A673 (cell line): ENCODE measurements around the gene INHA. TPM values are rescaled to one million over a fixed set of nuclear protein-coding genes. Genes with fewer than 3 reads are reported as not detected.

Experiments
- BruUV-seq: library from RNA; stranded (reverse); fragments of 400-500 nt; replicated peaks from 2 replicates; lab custom pipeline; 2021; lab: Mats Ljungman, UMichigan
- CTCF ChIA-PET: fragments of 300-600 bp; sonication (Branson Sonifier 250); formaldehyde crosslinking; loops from one replicate; lab custom pipeline; 2022; ENCODE audit warnings: antibody characterized with exemption; lab: Charles Lee
- POLR2A ChIA-PET: fragments of 300-600 bp; sonication (Branson Sonifier 250); formaldehyde crosslinking; loops from one replicate; lab custom pipeline; 2022; ENCODE audit warnings: antibody characterized with exemption; ENCODE audit not compliant: low non-redundant PET; lab: Charles Lee
- DNase-seq: peaks from one replicate; pipeline ENCODE4 v3.0.0-alpha.2; 2015; ENCODE audit warnings: low spot score
- H3K27ac ChIP-seq: fragments of 200-600 bp; sonication (generic); 2 replicates; pipeline ENCODE4 v1.5.1; 2016; ENCODE audit warnings: mixed run types, low read depth, mild to moderate bottlenecking, mixed read lengths, antibody characterized with exemption, low read length; ENCODE audit not compliant: poor library complexity, severe bottlenecking
- H3K27me3 ChIP-seq: fragments of 200-600 bp; sonication (generic); replicated peaks from 2 replicates; pipeline ENCODE4 v1.6.1; 2017; ENCODE audit warnings: mixed run types, low read depth, mild to moderate bottlenecking, mixed read lengths, antibody characterized with exemption, low read length; ENCODE audit not compliant: insufficient read depth, poor library complexity
- H3K36me3 ChIP-seq: fragments of 200-600 bp; sonication (generic); 2 replicates; pipeline ENCODE4 v1.6.1; 2016; ENCODE audit warnings: mixed run types, mild to moderate bottlenecking, mixed read lengths, antibody characterized with exemption, low read length; ENCODE audit not compliant: insufficient read depth, poor library complexity, severe bottlenecking
- H3K4me1 ChIP-seq: fragments of 200-600 bp; sonication (generic); 2 replicates; pipeline ENCODE4 v1.6.1; 2017; ENCODE audit warnings: mixed run types, mild to moderate bottlenecking, mixed read lengths, antibody characterized with exemption, low read length; ENCODE audit not compliant: insufficient read depth, poor library complexity, severe bottlenecking
- H3K4me3 ChIP-seq: fragments of 200-600 bp; sonication (generic); 2 replicates; pipeline ENCODE4 v1.5.1; 2016; ENCODE audit warnings: low read depth, mixed run types, mild to moderate bottlenecking, mixed read lengths, low read length; ENCODE audit not compliant: poor library complexity, severe bottlenecking
- H3K9me3 ChIP-seq: fragments of 200-600 bp; sonication (generic); 2 replicates; pipeline ENCODE4 v1.6.1; 2016; ENCODE audit warnings: mixed run types, low read depth, mild to moderate bottlenecking, mixed read lengths, antibody characterized with exemption, low read length; ENCODE audit not compliant: poor library complexity, severe bottlenecking
- EZH2 ChIP-seq: fragments of 200-600 bp; sonication (generic); IDR thresholded peaks from 2 replicates; pipeline ENCODE4 v1.6.1; 2017; ENCODE audit warnings: borderline replicate concordance, low read depth, mild to moderate bottlenecking, mixed read lengths, antibody characterized with exemption, low read length; ENCODE audit not compliant: poor library complexity, severe bottlenecking
- intact Hi-C: fragments of 100-400 bp; cut with micrococcal nuclease; formaldehyde crosslinking; loops from one replicate; pipeline ENCODE4 v1.10.0; 2022; ENCODE audit not compliant: unreplicated experiment
- total RNA-seq: library from RNA; stranded (reverse); gene quantifications from 2 replicates; pipeline ENCODE4 v1.2.3, GENCODE V29; 2021
- TF ChIP-seq, protein P1 (sequence below): fragments of 300-800, 200-600 bp; sonication (generic); conservative IDR thresholded peaks from 2 replicates; pipeline ENCODE4 v1.5.1; 2017; ENCODE audit warnings: low read depth, mild to moderate bottlenecking, antibody characterized with exemption, low read length, moderate library complexity, mixed read lengths

INHA gene
- total RNA-seq, 1 experiment from 2014 or later: not detected

GRCh38 chr2:219557791-219558785 lies 14.0 kb upstream of the INHA start:
- ChIA-PET CTCF (no interaction called here), POLR2A (no interaction called here)
- no TSS peak for BruUV-seq
- no peak for DNase-seq
- H3K4me1 ChIP-seq: no peaks in the 10 kb centered on the region
- no peak overlapping the region for H3K4me3 ChIP-seq
- no peak overlapping the region for H3K27ac ChIP-seq
- H3K9me3 ChIP-seq: no peaks in the 10 kb centered on the region
- no peak for TF ChIP-seq EZH2
- TF ChIP-seq, protein P1, sequence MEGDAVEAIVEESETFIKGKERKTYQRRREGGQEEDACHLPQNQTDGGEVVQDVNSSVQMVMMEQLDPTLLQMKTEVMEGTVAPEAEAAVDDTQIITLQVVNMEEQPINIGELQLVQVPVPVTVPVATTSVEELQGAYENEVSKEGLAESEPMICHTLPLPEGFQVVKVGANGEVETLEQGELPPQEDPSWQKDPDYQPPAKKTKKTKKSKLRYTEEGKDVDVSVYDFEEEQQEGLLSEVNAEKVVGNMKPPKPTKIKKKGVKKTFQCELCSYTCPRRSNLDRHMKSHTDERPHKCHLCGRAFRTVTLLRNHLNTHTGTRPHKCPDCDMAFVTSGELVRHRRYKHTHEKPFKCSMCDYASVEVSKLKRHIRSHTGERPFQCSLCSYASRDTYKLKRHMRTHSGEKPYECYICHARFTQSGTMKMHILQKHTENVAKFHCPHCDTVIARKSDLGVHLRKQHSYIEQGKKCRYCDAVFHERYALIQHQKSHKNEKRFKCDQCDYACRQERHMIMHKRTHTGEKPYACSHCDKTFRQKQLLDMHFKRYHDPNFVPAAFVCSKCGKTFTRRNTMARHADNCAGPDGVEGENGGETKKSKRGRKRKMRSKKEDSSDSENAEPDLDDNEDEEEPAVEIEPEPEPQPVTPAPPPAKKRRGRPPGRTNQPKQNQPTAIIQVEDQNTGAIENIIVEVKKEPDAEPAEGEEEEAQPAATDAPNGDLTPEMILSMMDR: no peak
- intact Hi-C loops: no loop called here
- no peaks in the 10 kb centered on the region for H3K27me3 ChIP-seq
- no peaks in the 10 kb centered on the region for H3K36me3 ChIP-seq

DNA sequence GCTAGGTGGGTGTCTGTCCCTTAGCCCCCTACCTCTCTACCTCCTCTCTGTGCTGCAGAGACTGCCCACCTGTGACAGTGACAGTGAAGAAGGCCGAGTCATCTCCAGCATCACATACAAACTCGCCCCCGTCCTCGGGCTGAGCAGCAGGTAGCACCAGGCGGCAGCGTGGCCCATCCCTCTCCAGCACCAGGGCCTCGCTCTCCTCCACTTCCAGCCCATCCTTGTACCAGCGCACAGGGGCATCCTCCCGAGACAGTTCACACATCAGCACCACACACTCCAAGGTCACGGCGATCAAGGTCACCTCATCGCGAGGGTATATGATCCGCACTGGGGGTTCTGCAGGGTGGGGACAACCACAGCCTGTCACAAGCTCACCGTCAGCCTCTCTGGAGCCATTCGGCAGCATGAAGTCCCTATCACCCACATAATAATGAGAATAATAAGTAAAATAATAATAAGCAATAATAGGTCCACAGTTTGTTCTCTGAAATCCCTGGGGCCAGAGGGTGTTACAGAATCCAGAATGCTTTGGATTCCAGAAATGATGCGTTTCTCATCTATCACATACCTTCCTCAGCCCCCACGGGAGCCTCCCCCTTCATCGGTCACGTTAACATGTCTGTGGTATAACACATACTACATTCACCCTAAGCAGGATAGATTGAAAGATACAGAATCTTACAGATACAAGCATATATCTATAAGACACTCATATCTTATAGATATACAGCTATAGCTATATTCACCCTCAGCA lies 12.8 kb upstream of the INHA start:
- DNase-seq: no peak
- POLR2A ChIA-PET: no interaction called here
- no peak for TF ChIP-seq EZH2
- TF ChIP-seq, protein P1: no peak
- no peak overlapping the region for H3K27ac ChIP-seq
- H3K27me3 ChIP-seq: no peaks in the 10 kb centered on the region
- CTCF ChIA-PET: interaction anchor here (0.6 to 1.2 kb wide), 3 partner anchors 122 to 130 kb away, joined by 3 to 5 read pairs (median 4); no protein-coding TSS in a partner anchor
- no peaks in the 10 kb centered on the region for H3K9me3 ChIP-seq
- H3K36me3 ChIP-seq: no peaks in the 10 kb centered on the region
- no TSS peak for BruUV-seq
- H3K4me1 ChIP-seq: no peaks in the 10 kb centered on the region
- no peak overlapping the region for H3K4me3 ChIP-seq
- intact Hi-C loops: no loop called here

- Histone ChIP-seq H3K9me3 (no peaks in the 10 kb centered on the region), H3K4me3 (no peak overlapping the region), H3K27ac (no peak overlapping the region), H3K27me3 (no peaks in the 10 kb centered on the region), H3K36me3 (no peaks in the 10 kb centered on the region), H3K4me1 (no peaks in the 10 kb centered on the region)
- no peak for TF ChIP-seq EZH2
- TF ChIP-seq, protein P1: peak; percentile 67
- DNase-seq: no peak
- intact Hi-C loops: no loop called here
- no TSS peak for BruUV-seq
- CTCF ChIA-PET: interaction anchor here (0.5 to 1.2 kb wide), 9 partner anchors 16 to 169 kb away, joined by 3 to 6 read pairs (median 3); partner anchors contain the start of genes CHPF, DES, GMPPA and TMEM198
- POLR2A ChIA-PET: no interaction called here
Observed at GRCh38 chr2:219560037-219560892, 11.8 kb upstream of the INHA start.
